DND-41 (cell line): ENCODE results near the gene UBTD1.
"Not testable (repeated sequence)": the region's sequence is repeated elsewhere in the genome, so short reads cannot be mapped to it uniquely, and the experiment has no call there.

Experiments
- ATAC-seq: fragments of 200-7000 bp; cut with Tn5 transposase; 3 replicates; pipeline ENCODE4 v1.9.1; 2021; ENCODE audit warnings: low read depth; ENCODE audit not compliant: insufficient read depth
- DNase-seq: peaks from one replicate; pipeline ENCODE4 v3.0.0-alpha.2; 2020
- H2AFZ ChIP-seq: 2 replicates; pipeline ENCODE4 v1.6.0; 2012; ENCODE audit warnings: low read depth, low read length
- H3K27ac ChIP-seq: 2 replicates; pipeline ENCODE4 v1.5.1; 2012; ENCODE audit warnings: low read length, inconsistent platforms
- H3K27me3 ChIP-seq: fragments of 200-600 bp; sonication (generic); 2 replicates; pipeline ENCODE4 v1.6.0; 2012; ENCODE audit warnings: low read length, mild to moderate bottlenecking, inconsistent platforms; ENCODE audit not compliant: insufficient read depth, poor library complexity
- H3K36me3 ChIP-seq: 2 replicates; pipeline ENCODE4 v1.5.1; 2012; ENCODE audit warnings: low read length, inconsistent platforms; ENCODE audit not compliant: insufficient read depth
- H3K4me1 ChIP-seq: 2 replicates; pipeline ENCODE4 v1.5.1; 2012; ENCODE audit warnings: mild to moderate bottlenecking, low read length; ENCODE audit not compliant: insufficient read depth
- H3K4me2 ChIP-seq: 2 replicates; pipeline ENCODE4 v1.6.0; 2012; ENCODE audit warnings: mild to moderate bottlenecking, moderate library complexity, low read length, inconsistent platforms; ENCODE audit not compliant: insufficient read depth
- H3K4me3 ChIP-seq, 2 experiments: fragments of 200-600 bp in 1 of 2; shearing (Covaris generic) in 1 of 2; 2 replicates each; pipeline ENCODE4 v1.5.1; 2012 to 2016; ENCODE audit warnings: inconsistent platforms in 2 of 2, low read length in 2 of 2, mild to moderate bottlenecking in 2 of 2, low read depth in 1 of 2, moderate library complexity in 1 of 2
- H3K79me2 ChIP-seq: 2 replicates; pipeline ENCODE4 v1.6.0; 2012; ENCODE audit warnings: low read length, inconsistent platforms; ENCODE audit not compliant: insufficient read depth
- H3K9ac ChIP-seq: 2 replicates; pipeline ENCODE4 v1.6.0; 2012; ENCODE audit warnings: low read depth, mild to moderate bottlenecking, inconsistent platforms, low read length, moderate library complexity
- H3K9me3 ChIP-seq: 2 replicates; pipeline ENCODE4 v1.5.1; 2012; ENCODE audit warnings: low read length, moderate library complexity, mild to moderate bottlenecking, inconsistent platforms; ENCODE audit not compliant: insufficient read depth, severe bottlenecking
- H4K20me1 ChIP-seq: 2 replicates; pipeline ENCODE4 v1.6.0; 2012; ENCODE audit warnings: low read length; ENCODE audit not compliant: insufficient read depth
- EZH2 ChIP-seq: IDR thresholded peaks from 3 replicates; pipeline ENCODE4 v1.6.1; 2012; ENCODE audit warnings: borderline replicate concordance, low read depth, mild to moderate bottlenecking, moderate library complexity, low read length, inconsistent platforms; ENCODE audit not compliant: severe bottlenecking
- TF ChIP-seq, protein P1 (sequence below): IDR thresholded peaks from 2 replicates; pipeline ENCODE4 v1.5.1; 2012; ENCODE audit warnings: borderline replicate concordance, low read length, moderate library complexity, mild to moderate bottlenecking; ENCODE audit not compliant: poor library complexity, severe bottlenecking; ENCODE audit errors: extremely low read depth

UBTD1 gene

DNA sequence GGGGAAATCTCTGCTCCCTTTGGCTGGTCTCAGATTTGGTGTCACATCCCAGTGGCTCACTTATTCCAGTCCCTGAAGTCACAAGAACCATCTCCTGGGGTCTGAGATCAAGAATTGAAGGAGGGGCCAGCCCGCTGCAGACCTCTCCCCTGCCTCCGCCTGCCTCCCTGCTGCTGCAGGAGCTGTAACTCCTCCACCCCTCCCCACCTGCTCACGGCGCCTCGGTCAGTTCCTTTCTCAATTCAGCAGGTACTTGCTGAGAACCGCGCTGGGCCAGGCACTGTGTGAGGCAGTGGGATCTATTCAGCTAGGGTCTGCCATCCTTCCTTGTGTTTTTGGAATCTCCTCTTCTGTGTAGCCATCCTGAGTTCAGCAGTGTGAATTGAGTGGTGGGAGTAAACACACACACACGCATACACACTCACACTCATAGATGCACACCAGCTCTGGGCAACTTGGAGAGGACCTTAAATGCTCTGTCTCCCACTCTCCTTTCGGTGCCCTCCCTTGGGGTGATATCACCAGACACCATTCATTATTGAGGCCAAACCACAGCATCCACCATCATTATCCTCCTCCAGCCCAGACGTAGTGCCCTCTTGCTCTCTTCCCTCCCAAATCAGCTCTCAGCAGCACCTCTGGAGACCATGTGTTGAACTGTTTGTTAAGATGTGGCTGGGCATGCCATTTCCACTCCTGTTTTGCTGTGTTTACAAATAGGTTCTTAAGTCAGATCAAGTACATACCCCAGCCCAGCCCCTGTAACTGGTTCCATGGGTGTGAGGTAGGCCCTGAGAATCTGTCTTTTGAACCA, 51.8 kb downstream of the UBTD1 start:
- no peak overlapping the region for H3K9ac ChIP-seq
- H3K9me3 ChIP-seq: no peaks in the 10 kb centered on the region
- H3K36me3 ChIP-seq: no peaks in the 10 kb centered on the region
- H3K79me2 ChIP-seq: no peaks in the 10 kb centered on the region
- H4K20me1 ChIP-seq: no peaks in the 10 kb centered on the region
- H3K4me1 ChIP-seq: no peaks in the 10 kb centered on the region
- DNase-seq (no peak), ATAC-seq (no peak)
- H3K4me2 ChIP-seq: no peak overlapping the region
- H3K4me3 ChIP-seq: no peak overlapping the region
- H3K27ac ChIP-seq: no peak overlapping the region
- H2AFZ ChIP-seq: no peak overlapping the region
- no peaks in the 10 kb centered on the region for H3K27me3 ChIP-seq
- no peak for TF ChIP-seq EZH2
- TF ChIP-seq, protein P1, sequence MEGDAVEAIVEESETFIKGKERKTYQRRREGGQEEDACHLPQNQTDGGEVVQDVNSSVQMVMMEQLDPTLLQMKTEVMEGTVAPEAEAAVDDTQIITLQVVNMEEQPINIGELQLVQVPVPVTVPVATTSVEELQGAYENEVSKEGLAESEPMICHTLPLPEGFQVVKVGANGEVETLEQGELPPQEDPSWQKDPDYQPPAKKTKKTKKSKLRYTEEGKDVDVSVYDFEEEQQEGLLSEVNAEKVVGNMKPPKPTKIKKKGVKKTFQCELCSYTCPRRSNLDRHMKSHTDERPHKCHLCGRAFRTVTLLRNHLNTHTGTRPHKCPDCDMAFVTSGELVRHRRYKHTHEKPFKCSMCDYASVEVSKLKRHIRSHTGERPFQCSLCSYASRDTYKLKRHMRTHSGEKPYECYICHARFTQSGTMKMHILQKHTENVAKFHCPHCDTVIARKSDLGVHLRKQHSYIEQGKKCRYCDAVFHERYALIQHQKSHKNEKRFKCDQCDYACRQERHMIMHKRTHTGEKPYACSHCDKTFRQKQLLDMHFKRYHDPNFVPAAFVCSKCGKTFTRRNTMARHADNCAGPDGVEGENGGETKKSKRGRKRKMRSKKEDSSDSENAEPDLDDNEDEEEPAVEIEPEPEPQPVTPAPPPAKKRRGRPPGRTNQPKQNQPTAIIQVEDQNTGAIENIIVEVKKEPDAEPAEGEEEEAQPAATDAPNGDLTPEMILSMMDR: no peak

DNA sequence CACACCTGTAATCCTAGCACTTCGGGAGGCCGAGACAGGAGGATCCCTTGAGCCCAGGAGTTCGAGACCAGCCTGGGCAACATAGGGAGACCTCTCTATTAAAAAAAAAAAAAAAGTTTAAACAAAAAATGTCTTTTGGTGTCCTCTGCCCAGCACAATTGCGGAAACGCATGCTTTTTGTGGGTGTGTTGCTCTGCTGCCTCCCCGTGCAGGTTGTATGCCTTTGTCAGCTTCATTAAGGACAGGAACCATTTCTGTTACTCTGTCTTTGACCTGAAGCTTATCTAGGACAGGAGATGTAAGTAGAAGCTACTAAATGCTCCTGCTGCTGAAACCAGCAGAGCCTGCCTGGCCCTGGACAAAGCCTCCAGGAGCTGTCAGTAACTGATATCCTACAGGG, 52.5 kb downstream of the UBTD1 start:
- Histone ChIP-seq H2AFZ (no peak overlapping the region), H3K4me1 (no peaks in the 10 kb centered on the region), H3K9ac (no peak overlapping the region), H3K27me3 (no peaks in the 10 kb centered on the region), H3K4me3 (no peak overlapping the region), H4K20me1 (no peaks in the 10 kb centered on the region), H3K27ac (no peak overlapping the region), H3K79me2 (no peaks in the 10 kb centered on the region), H3K9me3 (no peaks in the 10 kb centered on the region), H3K36me3 (no peaks in the 10 kb centered on the region), H3K4me2 (no peak overlapping the region)
- ATAC-seq (no peak), DNase-seq (no peak)
- TF ChIP-seq EZH2: no peak
- TF ChIP-seq, protein P1: no peak

DNA sequence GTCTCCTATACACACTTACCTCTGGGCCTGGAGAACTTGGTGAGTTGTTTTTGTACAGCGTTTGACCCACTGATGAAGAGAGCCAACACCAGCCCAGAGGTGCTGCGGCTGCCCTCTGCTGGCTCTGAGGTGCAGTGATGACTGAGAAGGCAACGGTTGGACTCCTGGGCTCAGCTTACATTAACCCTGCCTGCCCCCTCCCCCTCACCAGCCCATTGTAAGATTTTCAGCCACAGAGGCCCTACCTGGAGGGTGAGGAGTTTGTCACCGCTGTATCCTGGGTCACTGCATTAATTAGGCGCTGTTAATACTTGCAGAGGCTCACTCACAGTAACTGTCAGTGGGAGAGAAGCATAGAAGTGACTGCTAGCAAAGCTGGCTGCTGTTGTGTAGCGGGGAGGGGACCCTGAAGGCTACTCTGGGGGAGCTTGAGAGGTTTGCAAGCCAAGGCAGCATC, 54.9 kb downstream of the UBTD1 start:
- Histone ChIP-seq H3K36me3 (no peaks in the 10 kb centered on the region), H3K4me2 (no peak overlapping the region), H3K79me2 (no peaks in the 10 kb centered on the region), H3K4me3 (no peak overlapping the region), H3K27me3 (no peaks in the 10 kb centered on the region), H2AFZ (no peak overlapping the region), H4K20me1 (no peaks in the 10 kb centered on the region), H3K4me1 (no peaks in the 10 kb centered on the region), H3K9ac (no peak overlapping the region), H3K9me3 (no peaks in the 10 kb centered on the region), H3K27ac (no peak overlapping the region)
- peak; percentile 58 for DNase-seq
- TF ChIP-seq, protein P1: peak; percentile 94
- no peak for TF ChIP-seq EZH2
- peak; percentile 99 for ATAC-seq

DNA sequence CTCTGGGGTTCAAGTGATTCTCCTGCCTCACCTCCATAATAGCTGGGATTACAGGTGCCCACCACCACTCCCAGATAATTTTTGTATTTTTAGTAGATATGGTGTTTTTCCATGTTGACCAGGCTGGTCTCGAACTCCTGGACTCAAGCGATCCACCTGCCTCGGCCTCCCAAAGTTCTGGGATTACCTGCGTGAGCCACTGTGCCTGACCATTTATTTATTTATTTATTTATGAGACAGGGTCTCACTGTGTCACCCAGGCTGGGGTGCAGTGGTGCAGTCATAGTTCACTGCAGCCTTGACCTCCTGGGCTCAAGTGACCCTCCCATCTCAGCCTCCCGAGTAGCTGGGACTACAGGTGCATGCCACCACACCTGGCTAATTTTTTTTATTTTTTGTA, 55.6 kb downstream of the UBTD1 start:
- H3K27ac ChIP-seq, H3K79me2 ChIP-seq, H3K4me1 ChIP-seq, ATAC-seq, H3K9ac ChIP-seq, H2AFZ ChIP-seq, H3K27me3 ChIP-seq, H3K36me3 ChIP-seq, H4K20me1 ChIP-seq, H3K4me3 ChIP-seq, H3K9me3 ChIP-seq, H3K4me2 ChIP-seq, DNase-seq: not testable (repeated sequence)

DNA sequence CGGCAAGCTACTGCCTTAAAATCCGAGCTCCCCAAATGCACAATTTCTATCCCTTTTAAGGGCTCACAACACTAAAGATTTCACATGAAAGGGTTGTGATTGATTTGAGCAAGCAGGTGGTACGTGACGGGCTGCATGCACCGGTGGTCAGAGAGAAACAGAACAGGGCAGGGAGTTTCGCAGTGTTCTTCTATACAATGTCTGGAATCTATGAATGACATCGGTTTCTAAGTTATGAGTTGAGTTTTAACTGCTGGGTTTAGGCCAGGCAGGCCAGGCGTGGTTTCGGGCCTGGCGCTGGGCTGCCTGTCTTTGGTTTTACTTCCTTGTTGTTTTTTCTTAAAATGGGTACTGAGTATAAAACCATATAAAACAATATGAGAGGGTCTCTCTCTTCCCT, 56.8 kb downstream of the UBTD1 start:
- not testable (repeated sequence) for DNase-seq, H3K9me3 ChIP-seq, H3K4me2 ChIP-seq, H3K4me3 ChIP-seq, H3K27me3 ChIP-seq, H3K79me2 ChIP-seq, H3K36me3 ChIP-seq, H4K20me1 ChIP-seq, H3K9ac ChIP-seq, H3K27ac ChIP-seq, H3K4me1 ChIP-seq, ATAC-seq, H2AFZ ChIP-seq
